ENCODE data around the gene RNF224.
A peak's percentile ranks its signal among the peaks of the same experiment; 100 is the strongest.
"Not testable (repeated sequence)": the region's sequence is repeated elsewhere in the genome, so short reads cannot be mapped to it uniquely, and the experiment has no call there.

Gene RNF224

DNA sequence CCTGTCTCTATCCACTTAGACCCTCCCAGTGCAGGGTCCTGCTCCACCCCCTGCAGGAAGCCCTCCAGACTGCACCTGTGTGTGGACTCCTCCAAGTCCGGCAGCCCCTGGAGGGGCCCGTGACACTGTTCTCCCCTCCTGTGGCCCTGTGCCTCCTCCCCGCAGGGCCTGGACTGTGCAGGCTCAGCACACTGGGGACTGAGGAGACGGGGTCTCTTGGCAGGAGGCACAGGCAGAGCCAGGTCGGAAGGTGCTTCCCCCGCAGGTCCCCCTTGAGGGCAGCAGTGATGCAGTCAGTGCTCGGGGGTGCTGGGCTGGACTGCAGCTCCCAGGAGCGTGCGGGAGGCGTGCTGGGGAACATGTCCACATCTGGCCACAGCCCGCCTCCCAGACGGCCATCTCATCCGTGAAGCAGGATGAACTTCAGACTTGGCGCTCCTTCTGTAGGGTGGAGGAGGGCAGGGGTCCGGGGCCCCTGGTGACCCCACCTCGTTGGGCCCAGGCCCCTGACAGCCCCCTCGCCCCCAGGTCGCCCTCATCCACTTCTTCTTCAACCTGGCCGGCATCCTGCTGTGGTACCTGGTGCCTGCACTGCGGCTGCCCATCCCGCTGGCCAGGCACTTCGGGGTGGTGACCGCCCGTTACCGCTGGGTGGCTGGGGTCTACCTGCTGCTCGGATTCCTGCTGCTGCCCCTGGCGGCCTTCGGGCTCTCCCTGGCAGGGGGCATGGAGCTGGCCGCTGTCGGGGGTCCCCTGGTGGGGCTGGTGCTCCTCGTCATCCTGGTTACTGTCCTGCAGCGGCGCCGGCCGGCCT lies 8.3 kb downstream of the RNF224 start:
- POLR2A ChIA-PET = interaction anchor here (0.5 to 1.2 kb wide), 2 partner anchors 8 to 700 kb away, joined by 4 to 5 read pairs; partner anchors contain the start of gene RNF224
- H3K4me1 ChIP-seq (ENCODE audit: control extremely low read depth in 1 of 4, control insufficient read depth in 4 of 4, insufficient read depth in 4 of 4, low read length in 3 of 4) = peaks cover 0 to 52% (median 44%) of the 10 kb centered on the region in 4 experiments
- no peaks in the 10 kb centered on the region for H3K36me3 ChIP-seq (ENCODE audit: control insufficient read depth in 4 of 4, insufficient read depth in 4 of 4, low read length in 3 of 4)
- H3K4me3 ChIP-seq (ENCODE audit: control insufficient read depth in 1 of 7, extremely low read depth in 1 of 7, insufficient read depth in 4 of 7, low read depth in 2 of 7, low read length in 6 of 7) = peak overlapping the region in 4 of 7 experiments; percentile 38 to 70 (median 56)
- peaks cover 0 to 7% (median 0%) of the 10 kb centered on the region in 5 experiments for H3K27me3 ChIP-seq (replicated peaks in 2 of 5; ENCODE audit: control insufficient read depth in 4 of 5, insufficient read depth in 5 of 5, low read length in 4 of 5)
- no peaks in the 10 kb centered on the region for H3K9me3 ChIP-seq (ENCODE audit: control extremely low read depth in 1 of 5, control insufficient read depth in 4 of 5, insufficient read depth in 2 of 5, low read depth in 1 of 5, low read length in 4 of 5)
- WGBS (ENCODE audit: insufficient coverage) = 72% methylated on average over 25 of the region's 35 CpGs
- no peak for DNase-seq
- CTCF ChIA-PET = interaction anchor here (0.9 to 4.8 kb wide), 8 partner anchors 9 to 200 kb away, joined by 3 to 25 read pairs (median 4); partner anchors contain the start of genes CYSRT1, RNF224 and TMEM210
- no peak overlapping the region for H3K27ac ChIP-seq (ENCODE audit: insufficient read depth in 1 of 2, low read depth in 1 of 2, low read length in 2 of 2, poor library complexity in 1 of 2, severe bottlenecking in 2 of 2)

DNA sequence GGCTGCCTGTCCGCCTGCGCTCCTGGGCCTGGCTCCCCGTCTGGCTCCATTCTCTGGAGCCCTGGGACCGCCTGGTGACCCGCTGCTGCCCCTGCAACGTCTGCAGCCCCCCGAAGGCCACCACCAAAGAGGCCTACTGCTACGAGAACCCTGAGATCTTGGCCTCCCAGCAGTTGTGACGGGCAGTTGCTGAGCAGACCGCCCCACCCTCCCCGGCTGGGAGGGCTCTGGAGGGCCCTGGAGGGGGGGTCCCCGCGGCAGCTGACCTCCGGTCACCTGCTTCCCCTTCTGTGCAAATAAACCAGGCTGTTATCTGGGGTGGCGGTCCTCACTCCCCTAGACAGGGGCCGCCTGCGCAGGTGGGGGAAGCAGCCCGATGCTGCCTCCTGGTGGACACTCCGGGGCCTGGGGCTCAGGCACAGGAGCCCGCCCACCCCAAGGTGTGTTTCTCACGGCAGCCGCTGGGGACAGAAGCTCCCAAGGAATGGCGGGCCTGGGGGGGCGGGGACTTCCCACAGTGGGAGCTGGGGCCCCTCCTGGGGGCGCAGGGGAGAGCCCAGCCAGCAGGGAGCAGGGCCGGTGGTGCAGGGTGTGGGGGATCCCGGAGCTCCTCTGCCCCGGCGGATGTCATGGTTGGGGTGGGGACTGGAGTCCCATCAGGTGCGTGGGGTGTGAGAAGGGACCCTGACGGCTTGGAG lies 9.1 kb downstream of the RNF224 start:
- WGBS (ENCODE audit: insufficient coverage) = 6% methylated on average over 26 of the region's 31 CpGs

DNA sequence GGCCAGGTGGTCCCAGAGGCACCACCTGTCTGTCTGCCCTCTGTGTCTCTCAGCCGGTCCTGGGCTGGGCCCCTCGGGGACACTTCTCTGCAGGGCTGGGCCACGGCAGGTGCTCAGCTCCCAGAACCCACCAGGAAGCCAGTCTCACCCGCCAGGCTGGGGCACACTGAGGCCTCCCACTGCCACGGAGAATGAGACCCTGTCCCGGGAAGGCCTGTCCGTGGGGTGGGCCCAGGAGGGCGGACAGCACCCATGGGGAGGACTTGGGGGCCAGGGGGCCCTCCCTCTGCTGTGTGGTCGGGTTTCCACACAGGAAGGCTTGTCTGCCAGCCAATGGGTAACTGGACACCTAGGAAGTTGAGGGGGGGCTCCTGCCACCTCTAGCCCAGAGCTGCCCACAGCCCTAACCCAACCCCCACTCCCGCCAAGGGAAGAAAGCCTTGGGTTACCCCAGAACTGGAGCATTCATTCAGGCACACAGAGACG lies 9.7 kb downstream of the RNF224 start:
- H3K27me3 ChIP-seq (replicated peaks in 2 of 5; ENCODE audit: control insufficient read depth in 4 of 5, insufficient read depth in 5 of 5, low read length in 4 of 5) = peaks cover 0 to 7% (median 0%) of the 10 kb centered on the region in 5 experiments
- peak overlapping the region in 5 of 7 experiments; percentile 19 to 70 (median 52) for H3K4me3 ChIP-seq (ENCODE audit: control insufficient read depth in 1 of 7, extremely low read depth in 1 of 7, insufficient read depth in 4 of 7, low read depth in 2 of 7, low read length in 6 of 7)
- DNase-seq = no peak
- peak overlapping the region in 1 of 2 experiments; percentile 54 for H3K27ac ChIP-seq (ENCODE audit: insufficient read depth in 1 of 2, low read depth in 1 of 2, low read length in 2 of 2, poor library complexity in 1 of 2, severe bottlenecking in 2 of 2)
- WGBS (ENCODE audit: insufficient coverage) = 23% methylated on average over 8 of the region's 11 CpGs
- H3K36me3 ChIP-seq (ENCODE audit: control insufficient read depth in 4 of 4, insufficient read depth in 4 of 4, low read length in 3 of 4) = peaks cover 0 to 3% (median 2%) of the 10 kb centered on the region in 4 experiments
- POLR2A ChIA-PET = interaction anchor here (0.9 to 1.2 kb wide), 2 partner anchors 10 to 109 kb away, joined by 4 to 5 read pairs; partner anchors contain the start of gene RNF224
- peaks cover 0 to 54% (median 49%) of the 10 kb centered on the region in 4 experiments for H3K4me1 ChIP-seq (ENCODE audit: control extremely low read depth in 1 of 4, control insufficient read depth in 4 of 4, insufficient read depth in 4 of 4, low read length in 3 of 4)
- no peaks in the 10 kb centered on the region for H3K9me3 ChIP-seq (ENCODE audit: control extremely low read depth in 1 of 5, control insufficient read depth in 4 of 5, insufficient read depth in 2 of 5, low read depth in 1 of 5, low read length in 4 of 5)
- CTCF ChIA-PET = interaction anchor here (0.6 to 4.8 kb wide), 22 partner anchors 11 to 459 kb away, joined by 3 to 25 read pairs (median 4); partner anchors contain the start of genes ANAPC2, CYSRT1, RNF224 and SSNA1

More for the DNA sequence above, 9.1 kb downstream of the RNF224 start:
- peak overlapping the region in 5 of 7 experiments; percentile 38 to 70 (median 52) for H3K4me3 ChIP-seq (ENCODE audit: control insufficient read depth in 1 of 7, extremely low read depth in 1 of 7, insufficient read depth in 4 of 7, low read depth in 2 of 7, low read length in 6 of 7)
- H3K27me3 ChIP-seq (replicated peaks in 2 of 5; ENCODE audit: control insufficient read depth in 4 of 5, insufficient read depth in 5 of 5, low read length in 4 of 5) = peaks cover 0 to 7% (median 0%) of the 10 kb centered on the region in 5 experiments
- no peaks in the 10 kb centered on the region for H3K9me3 ChIP-seq (ENCODE audit: control extremely low read depth in 1 of 5, control insufficient read depth in 4 of 5, insufficient read depth in 2 of 5, low read depth in 1 of 5, low read length in 4 of 5)
- CTCF ChIA-PET = interaction anchor here (0.6 to 4.8 kb wide), 20 partner anchors 10 to 458 kb away, joined by 3 to 25 read pairs (median 4); partner anchors contain the start of genes ANAPC2, CYSRT1, RNF224 and SSNA1
- no peaks in the 10 kb centered on the region for H3K36me3 ChIP-seq (ENCODE audit: control insufficient read depth in 4 of 4, insufficient read depth in 4 of 4, low read length in 3 of 4)
- peaks cover 0 to 52% (median 45%) of the 10 kb centered on the region in 4 experiments for H3K4me1 ChIP-seq (ENCODE audit: control extremely low read depth in 1 of 4, control insufficient read depth in 4 of 4, insufficient read depth in 4 of 4, low read length in 3 of 4)
- peak; percentile 88 to 93 (median 92) for DNase-seq
- peak overlapping the region in 1 of 2 experiments; percentile 54 for H3K27ac ChIP-seq (ENCODE audit: insufficient read depth in 1 of 2, low read depth in 1 of 2, low read length in 2 of 2, poor library complexity in 1 of 2, severe bottlenecking in 2 of 2)
- POLR2A ChIA-PET = interaction anchor here (0.5 to 1.2 kb wide), 3 partner anchors 9 to 701 kb away, joined by 4 to 5 read pairs (median 4); partner anchors contain the start of gene RNF224

DNA sequence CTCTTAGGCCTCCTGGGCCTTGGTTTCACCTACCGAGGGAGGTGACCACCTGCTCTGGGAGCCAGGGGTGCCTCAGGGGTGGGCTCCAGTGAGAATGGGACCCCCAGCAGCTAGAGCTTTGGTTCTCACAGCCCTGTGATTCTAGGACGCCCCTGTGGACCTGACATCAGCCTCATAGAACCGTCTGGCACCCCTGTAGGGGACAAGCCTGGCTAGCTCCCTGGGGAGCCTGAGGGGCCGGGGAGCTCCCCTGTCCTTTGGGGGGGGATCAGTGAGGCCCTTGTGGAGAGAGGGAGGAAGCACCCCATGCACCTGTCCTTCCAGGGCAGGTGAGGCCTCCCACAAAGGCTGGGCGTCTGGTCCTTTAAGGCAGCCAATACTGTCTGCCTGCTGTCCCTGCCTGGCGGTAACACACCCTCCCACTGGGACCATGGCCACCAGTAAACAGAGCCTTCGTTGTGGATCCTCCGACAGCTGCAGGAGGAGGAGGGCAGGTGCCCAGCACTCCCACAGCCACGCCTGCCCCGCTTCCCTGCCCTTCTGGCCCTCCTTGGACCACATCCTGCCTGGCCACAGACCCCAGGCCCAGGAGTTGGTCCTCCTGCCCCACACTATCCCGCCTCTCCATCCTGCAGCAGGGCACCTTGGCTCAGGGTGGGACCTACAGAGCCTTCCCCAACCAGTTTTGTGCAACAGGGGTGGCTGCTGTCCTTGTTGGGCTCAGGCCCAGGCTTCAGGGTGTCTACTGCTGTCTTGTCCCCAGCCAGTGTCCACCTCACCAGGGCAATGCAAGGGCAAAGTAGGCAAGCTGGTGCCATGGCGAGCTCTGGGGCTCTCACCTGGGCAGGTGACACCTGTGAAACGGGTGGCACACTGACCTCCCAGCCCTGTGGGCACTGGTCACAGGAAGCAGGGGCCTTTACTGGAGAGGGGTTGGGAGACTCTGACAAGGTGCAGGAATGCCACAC lies 10.7 kb downstream of the RNF224 start:
- WGBS (ENCODE audit: insufficient coverage) = 89% methylated on average over 11 of the region's 13 CpGs
- ChIA-PET POLR2A (no interaction called here), CTCF (interaction anchor here (0.8 to 4.8 kb wide), 9 partner anchors 10 to 203 kb away, joined by 3 to 25 read pairs (median 4); partner anchors contain the start of genes ANAPC2, CYSRT1, RNF208 and RNF224)
- Histone ChIP-seq H3K27me3 (replicated peaks in 2 of 5; ENCODE audit: control insufficient read depth in 4 of 5, insufficient read depth in 5 of 5, low read length in 4 of 5) (peaks cover 0 to 7% (median 0%) of the 10 kb centered on the region in 5 experiments), H3K4me3 (ENCODE audit: control insufficient read depth in 1 of 7, extremely low read depth in 1 of 7, insufficient read depth in 4 of 7, low read depth in 2 of 7, low read length in 6 of 7) (no peak overlapping the region), H3K9me3 (ENCODE audit: control extremely low read depth in 1 of 5, control insufficient read depth in 4 of 5, insufficient read depth in 2 of 5, low read depth in 1 of 5, low read length in 4 of 5) (no peaks in the 10 kb centered on the region), H3K27ac (ENCODE audit: insufficient read depth in 1 of 2, low read depth in 1 of 2, low read length in 2 of 2, poor library complexity in 1 of 2, severe bottlenecking in 2 of 2) (no peak overlapping the region), H3K4me1 (ENCODE audit: control extremely low read depth in 1 of 4, control insufficient read depth in 4 of 4, insufficient read depth in 4 of 4, low read length in 3 of 4) (peaks cover 3 to 64% (median 57%) of the 10 kb centered on the region in 4 experiments), H3K36me3 (ENCODE audit: control insufficient read depth in 4 of 4, insufficient read depth in 4 of 4, low read length in 3 of 4) (peaks cover 0 to 14% (median 12%) of the 10 kb centered on the region in 4 experiments)
- DNase-seq = no peak

DNA sequence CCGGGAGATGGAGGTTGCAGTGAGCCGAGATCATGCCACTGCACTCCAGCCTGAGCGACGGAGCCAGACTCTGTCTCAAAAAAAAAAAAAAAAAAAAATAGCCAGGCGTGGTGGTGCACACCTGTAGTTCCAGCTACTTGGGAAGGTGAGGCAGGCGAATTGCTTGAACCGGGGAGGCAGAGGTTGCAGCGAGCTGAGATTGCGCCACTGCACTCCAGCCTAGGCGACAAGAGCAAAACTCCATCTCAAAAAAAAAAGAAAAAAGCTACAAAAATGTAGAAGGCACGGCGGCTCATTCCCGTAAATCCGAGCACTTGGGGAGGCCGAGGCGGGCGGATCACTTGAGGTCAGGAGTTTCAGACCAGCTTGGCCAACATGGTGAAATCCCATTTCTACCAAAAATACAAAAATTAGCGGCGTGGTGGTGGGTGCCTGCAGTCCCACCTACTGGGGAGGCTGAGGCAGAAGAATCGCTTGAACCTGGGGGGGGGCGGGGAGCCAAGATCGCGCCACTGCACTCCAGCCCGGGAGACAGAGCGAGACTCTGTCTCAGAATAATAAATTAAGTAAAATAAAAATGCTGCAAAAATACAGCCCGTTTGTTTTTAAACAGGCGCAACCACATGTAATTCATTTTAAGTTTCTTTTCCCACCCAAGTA lies 12.4 kb downstream of the RNF224 start:
- not testable (repeated sequence) for H3K27me3 ChIP-seq (replicated peaks in 2 of 5; ENCODE audit: control insufficient read depth in 4 of 5, insufficient read depth in 5 of 5, low read length in 4 of 5); H3K9me3 ChIP-seq (ENCODE audit: control extremely low read depth in 1 of 5, control insufficient read depth in 4 of 5, insufficient read depth in 2 of 5, low read depth in 1 of 5, low read length in 4 of 5); DNase-seq
- CTCF ChIA-PET = interaction anchor here (1.0 to 1.6 kb wide), 6 partner anchors 10 to 63 kb away, joined by 3 to 5 read pairs (median 4); no protein-coding TSS in a partner anchor
- WGBS (ENCODE audit: insufficient coverage) = 75% methylated on average over 13 of the region's 27 CpGs
- Histone ChIP-seq H3K4me3 (ENCODE audit: control insufficient read depth in 1 of 7, extremely low read depth in 1 of 7, insufficient read depth in 4 of 7, low read depth in 2 of 7, low read length in 6 of 7) (peak overlapping the region; percentile 46 to 84 (median 71)), H3K4me1 (ENCODE audit: control extremely low read depth in 1 of 4, control insufficient read depth in 4 of 4, insufficient read depth in 4 of 4, low read length in 3 of 4) (peaks cover 3 to 78% (median 63%) of the 10 kb centered on the region in 4 experiments), H3K36me3 (ENCODE audit: control insufficient read depth in 4 of 4, insufficient read depth in 4 of 4, low read length in 3 of 4) (peaks cover 0 to 24% (median 17%) of the 10 kb centered on the region in 4 experiments), H3K27ac (ENCODE audit: insufficient read depth in 1 of 2, low read depth in 1 of 2, low read length in 2 of 2, poor library complexity in 1 of 2, severe bottlenecking in 2 of 2) (peak overlapping the region; percentile 33 to 82)
- POLR2A ChIA-PET = interaction anchor here (0.6 to 2.7 kb wide), 4 partner anchors 15 to 183 kb away, joined by 3 to 16 read pairs (median 10); partner anchors contain the start of genes CYSRT1, EXD3, NELFB and NOXA1

Data from common myeloid progenitor, CD34-positive (primary cell).